T-helper 9 cell (primary cell): ENCODE data around the gene ORM2.

ENCODE experiments used
- DNase-seq: peaks from one replicate; pipeline ENCODE4 v3.0.0-alpha.2; 2020

The ORM2 gene

DNA sequence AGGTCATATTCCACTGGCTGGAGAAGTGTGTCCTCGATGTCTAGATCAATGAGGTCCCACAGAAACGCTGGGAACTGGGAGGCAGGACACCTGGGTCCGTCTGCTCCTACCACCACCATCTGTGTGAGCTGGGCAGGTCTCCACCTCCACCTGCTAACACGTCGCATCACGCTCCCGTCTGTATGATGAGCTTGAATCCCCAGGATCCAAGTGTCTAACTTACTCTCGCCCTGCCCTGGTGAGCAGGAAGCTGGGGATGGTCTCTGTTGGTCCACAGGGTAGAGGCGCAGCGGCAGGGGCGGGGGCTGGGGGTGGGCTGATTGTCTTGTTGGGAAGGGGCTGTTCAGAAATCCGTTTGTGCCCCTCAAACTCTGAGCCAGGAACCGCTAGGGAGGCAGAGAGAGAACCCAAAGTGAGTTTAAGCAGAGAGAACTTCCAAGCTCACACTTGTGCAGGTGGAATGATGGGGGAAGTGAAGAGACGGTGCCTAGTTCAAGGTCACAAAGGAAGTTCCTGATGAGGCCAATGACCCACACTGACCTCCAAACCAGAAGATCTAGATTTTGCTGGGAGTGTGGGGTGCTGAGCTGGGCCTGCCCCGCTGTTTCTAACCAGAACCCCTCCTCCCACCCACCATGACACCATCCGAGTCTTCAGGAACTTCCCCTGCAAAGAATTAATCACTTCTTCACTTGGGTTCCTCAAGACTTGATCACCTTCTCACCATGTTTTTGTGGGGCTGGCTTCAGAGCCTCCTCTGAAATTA is 21.1 kb downstream of the ORM2 start:
- no peak for DNase-seq

DNA sequence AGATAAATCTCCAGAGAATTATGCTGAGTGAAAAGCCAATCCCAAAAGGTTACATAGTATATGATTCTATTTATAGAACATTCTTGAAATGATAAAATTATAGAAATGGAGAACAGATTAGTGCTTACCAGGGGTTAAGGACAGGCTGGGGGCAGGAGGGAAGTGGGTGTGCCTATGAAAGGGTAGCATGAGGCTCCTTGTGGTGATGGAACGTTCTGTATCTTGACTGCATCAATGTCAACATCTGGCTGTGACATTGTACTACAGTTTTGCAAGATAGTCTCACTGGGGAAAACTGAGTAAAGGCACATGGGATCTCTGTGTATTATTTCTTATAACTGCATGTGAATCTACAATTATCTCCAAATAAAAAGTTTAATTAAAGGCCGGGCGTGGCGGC is 22.3 kb downstream of the ORM2 start:
- no peak for DNase-seq

DNA sequence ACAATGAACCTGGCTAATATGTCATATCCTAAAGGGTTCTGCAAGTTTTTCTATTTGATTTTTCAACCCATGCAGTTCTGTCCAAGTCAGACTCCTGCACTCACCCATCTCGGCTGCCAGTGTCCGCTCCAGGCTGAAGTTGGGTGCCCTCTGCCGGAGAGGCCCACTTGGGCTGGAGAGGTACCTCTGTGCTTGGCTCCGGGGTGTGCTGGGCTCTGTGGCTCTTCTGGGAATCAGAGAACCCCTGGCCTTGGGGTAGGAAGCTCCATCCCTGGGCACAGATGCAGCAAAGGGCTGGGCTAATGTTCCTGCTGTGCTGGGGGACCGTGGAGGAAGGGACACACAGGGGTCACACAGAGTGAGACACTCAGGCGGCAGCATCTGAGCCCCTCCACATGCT is 26.2 kb downstream of the ORM2 start:
- DNase-seq, result no peak

DNA sequence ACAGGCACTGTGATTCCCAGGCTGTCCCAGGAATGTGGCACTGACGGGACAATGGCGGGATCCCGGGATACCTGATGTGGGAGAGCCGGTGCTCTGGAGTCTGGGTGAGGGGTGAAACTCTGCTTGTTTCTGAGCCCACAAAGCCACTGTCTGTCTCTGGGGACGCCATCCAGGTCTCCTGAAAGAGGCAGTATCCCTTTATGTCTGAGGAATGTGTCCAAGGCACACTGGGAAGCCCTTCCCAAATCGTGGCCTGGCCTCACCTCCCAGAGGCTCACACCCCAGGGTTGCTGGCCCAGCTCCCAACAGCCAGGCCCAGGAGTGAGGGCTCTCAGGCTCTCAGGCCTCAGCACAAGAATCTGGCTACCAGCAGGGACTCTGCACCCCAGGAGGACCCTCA is 27.1 kb downstream of the ORM2 start:
- DNase-seq, result no peak

DNA sequence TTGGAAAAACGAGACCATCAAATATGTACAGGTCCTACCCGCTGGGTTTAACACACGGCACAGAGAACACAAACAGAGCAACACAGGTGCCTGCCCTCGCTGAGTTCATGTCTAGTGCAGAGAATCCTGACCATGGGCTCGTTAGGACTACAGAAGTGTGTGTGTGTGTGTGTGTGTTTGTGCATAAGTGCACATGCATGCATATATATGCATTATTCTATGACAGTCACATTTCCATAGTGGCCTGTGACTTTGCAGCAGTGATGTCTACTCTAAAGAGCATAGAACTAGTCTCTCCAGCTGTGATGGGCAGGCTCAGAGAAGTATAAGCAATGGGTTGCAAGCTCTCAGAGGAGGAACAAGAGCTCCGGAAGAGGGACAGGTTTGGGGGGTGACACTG is 27.7 kb downstream of the ORM2 start:
- no peak for DNase-seq

DNA sequence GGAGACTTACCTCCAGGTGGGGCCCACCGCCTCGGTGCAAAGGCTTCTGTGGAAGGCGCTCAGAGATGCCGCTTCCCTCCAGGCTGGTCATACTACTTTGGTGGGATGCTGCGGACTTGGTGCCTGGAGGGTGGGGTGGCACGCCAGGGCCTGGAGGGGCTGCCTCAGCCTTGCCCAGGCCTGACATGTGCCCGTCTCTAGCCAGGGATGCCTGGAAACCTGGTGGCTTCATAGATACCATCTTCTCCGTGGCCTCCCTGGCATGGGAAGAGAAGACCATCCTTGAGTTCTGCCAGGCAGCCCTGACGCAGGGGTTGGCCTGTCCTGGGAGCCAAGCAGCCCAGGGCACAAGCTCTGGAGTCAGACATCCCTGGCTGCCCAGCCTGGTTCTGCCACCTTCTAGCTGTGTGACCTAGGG is 28.3 kb downstream of the ORM2 start:
- no peak for DNase-seq

DNA sequence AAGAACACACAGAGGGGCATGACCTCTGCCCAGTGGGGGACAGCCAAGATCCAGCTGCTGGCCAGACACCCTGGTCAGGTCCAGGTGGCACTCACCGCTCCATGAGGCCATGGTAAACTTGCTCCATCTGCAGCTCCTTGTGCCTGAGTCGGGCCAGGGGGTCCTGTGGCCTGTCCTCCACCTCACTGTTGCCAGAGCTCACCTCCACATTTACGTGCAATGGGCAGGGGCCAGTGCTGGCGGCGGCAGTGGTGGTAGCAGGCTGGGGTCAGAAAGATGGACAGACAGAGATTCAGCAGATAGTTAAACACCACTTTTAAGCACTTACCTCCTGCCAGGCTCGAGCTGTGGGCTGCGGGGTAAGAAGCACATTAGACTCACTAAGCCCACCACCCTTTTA is 30.1 kb downstream of the ORM2 start:
- no peak for DNase-seq

DNA sequence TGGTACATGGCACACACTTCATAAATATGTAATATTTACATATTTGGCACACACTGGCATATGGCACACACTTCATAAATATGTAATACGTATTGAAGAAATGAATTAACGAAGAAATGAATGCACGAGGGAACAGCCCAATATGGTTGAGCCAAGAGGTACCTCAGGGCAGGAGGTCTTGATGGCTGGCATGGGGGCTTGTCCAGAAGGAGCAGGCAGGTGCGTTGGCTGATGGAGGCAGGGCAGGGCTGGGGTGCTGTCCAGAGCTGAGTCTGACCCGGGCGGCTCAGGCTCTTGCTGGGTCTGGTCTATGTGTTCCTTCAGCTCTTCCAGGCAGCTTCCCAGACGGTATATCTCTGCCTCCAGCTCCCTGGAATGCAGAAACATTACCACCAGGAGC is 31.9 kb downstream of the ORM2 start:
- no peak for DNase-seq

DNA sequence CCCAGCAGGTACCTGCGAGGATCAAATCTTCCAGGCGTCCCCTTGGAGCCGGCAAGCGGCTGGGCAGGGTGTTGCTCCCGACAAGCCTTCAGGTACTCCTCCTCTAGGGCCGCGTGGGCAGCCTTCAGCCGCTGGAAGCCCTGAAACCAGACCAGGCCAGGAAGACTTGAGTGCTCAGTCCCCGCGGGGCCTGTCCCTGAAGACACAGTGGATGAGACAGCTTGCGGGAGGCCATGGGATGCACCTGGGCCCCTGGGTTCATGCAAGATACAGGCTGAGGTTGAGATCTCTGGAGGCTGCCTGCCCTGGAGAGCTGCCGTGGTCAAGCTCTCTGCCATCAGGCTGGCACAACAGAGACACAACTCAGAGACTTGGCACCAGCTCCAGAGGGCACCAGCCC is 32.7 kb downstream of the ORM2 start:
- no peak for DNase-seq

DNA sequence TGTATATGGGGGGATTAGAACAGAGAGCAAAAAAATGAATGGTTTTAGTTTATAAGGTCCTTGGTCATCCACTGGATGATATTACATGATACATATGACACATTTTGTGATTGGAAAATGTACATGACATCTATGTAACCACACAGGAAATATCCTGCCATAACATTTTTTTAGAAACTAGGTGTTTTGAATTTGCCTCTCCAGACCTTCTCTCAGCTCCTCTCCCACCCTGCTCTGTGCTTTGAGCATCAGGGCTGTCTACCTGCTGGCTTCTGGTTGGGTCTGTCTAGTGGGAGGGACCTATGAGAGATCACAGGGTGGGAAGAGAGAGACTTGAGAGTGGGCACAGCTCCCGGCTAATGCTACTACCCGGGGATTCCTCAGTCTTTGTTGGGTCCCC is 33.8 kb downstream of the ORM2 start:
- no peak for DNase-seq

DNA sequence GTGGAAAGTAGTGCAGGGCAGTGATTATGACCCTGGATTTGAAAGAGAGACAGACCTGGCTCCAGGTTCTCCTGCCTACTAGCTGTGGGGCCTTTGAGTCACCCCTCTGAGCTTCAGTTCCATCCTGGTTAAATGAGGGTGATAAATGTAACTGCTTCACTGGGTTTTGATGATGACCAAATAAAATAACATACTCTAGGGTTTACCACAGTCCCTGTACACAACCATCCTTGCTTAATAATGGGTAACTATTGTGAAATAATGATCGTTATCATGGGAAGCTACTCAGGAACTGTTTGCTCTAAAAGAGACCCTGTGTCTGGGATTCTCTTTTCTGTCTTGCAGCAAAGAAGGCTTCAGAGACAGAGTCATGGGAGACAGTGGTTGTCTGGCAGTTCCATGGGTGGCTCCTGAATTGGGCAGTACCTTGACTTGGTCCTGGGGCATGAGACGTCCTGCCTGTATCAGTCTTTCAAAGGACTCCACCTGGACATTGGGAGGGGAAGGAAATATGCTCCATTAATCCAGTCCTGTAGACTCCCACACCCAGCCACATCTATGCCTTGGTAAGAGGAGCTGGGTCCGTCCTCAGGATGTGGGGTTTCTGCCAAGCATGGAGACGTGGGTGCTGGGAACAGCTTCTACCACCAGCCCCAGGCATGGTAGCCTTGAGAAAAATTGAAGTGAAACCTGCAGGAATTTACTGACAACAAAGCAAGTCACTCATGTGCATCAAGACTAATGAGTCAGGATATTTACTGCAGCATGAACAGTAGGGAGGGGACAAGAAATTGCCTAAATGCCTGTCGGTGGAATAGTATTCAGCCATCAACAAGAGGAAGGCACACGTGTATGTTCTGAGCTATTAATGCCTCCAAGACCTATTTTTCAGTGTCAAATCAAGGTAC is 34.7 kb downstream of the ORM2 start:
- DNase-seq, result no peak

DNA sequence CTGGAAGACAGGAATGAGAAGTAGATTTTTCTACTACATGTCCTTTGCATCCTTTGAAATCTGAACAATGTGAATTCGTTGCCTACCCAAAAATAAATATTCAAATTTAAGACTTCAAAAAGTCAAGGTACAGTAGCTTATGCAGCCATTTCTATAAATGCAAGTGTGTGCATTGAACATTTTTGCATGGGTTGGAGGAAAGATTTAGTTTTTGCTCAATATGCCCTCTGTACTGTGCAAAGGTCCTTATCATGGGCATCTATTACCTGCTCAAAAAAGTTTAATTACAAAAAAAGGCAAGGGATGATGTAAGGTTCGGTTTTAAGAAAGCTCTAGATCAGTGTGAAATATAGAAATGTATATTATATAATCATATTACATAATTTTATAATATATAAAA is 35.5 kb downstream of the ORM2 start:
- DNase-seq, result no peak

DNA sequence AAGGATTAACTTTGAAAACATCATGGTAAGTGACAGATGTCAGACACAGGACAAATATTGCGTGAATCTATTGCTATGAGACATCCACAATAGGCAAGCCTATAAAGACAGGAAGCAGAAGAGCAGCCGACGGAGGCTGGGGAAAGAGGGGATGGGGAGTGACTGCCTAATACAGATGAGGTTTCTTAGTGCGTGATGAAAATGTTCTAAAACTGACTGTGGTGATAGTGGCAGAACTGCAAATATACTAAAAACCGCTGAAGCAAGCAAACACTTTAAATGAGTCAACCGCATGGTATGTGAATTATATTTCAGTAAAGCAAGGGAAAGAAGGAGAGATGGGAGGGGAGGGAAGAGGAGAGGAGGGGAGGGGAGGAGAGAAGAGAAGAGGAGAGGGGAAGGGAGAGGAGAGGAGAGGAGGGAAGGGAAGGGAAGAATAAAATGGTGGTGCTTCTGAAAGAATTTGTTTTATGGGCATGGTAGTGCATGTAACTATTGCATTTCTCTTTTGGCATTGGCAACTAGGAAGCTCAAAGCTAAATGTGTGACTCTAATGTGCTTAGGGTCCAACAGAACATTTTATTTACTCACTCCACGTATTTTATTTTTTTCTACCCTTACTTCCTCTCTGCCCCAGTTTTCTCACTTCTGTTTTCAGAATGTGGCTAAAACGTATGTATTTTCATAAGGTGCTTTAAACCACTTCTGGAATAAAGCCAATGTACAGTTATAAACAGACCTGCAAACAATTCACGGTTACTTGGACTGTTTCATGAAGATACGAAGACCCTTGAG is 36.9 kb downstream of the ORM2 start:
- no peak for DNase-seq

DNA sequence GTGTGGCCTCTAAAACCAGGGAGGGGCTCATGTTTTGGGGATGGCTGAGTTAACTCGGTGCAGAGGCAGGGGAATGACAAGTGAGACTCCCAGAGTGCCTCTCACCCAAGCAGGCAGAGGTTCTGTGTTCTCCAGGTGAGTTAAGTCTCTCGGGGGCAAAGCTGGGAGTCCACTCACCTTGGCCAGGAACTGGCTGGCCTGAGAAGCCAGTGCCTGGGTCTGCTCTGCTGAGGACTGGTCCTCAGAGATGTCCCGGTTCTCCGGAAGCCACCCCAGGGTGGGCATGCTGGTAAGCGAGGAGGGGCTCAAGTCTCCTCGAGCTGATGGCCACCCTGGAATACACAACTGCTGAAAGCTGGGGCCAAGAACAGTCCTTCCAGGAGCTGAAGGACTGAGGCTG is 37.7 kb downstream of the ORM2 start:
- no peak for DNase-seq

DNA sequence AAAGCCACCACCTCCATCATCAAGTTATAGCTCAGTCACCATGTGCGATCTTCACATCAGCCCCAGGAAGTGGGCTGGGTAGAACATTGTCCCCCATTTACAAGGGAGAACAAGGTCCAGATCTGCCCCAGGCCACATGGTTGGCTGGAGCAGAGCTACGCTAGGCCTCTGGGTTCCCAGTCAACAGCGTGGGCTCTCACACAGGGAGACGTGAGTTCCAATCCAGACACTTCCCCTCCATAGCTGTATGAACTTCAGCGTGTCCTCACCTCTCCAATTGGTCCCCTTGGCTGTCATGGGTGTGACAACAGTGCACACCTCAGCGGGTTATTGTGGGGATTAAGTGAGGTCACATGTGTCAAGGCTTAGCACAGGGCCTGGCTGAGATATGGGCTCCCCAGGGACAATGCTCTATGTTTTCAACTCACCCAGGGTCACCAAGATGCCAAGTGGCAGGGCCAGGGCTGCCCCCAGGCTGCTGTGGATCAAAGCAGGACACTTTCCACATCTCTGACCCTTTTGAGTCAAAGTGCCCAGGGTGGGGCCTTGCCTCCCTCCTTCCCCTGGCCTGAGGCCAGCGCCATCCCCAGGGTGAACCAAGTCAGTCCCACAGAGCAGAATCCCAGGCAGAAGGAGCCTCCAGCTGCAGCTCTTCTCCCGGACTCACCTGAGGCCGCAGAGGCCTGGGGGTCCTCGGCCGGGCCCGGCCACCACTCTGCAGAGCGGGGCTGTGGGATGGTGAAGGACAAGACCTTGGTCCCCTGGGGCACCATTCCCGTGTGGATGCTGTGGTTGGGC is 38.3 kb downstream of the ORM2 start:
- DNase-seq, result no peak

DNA sequence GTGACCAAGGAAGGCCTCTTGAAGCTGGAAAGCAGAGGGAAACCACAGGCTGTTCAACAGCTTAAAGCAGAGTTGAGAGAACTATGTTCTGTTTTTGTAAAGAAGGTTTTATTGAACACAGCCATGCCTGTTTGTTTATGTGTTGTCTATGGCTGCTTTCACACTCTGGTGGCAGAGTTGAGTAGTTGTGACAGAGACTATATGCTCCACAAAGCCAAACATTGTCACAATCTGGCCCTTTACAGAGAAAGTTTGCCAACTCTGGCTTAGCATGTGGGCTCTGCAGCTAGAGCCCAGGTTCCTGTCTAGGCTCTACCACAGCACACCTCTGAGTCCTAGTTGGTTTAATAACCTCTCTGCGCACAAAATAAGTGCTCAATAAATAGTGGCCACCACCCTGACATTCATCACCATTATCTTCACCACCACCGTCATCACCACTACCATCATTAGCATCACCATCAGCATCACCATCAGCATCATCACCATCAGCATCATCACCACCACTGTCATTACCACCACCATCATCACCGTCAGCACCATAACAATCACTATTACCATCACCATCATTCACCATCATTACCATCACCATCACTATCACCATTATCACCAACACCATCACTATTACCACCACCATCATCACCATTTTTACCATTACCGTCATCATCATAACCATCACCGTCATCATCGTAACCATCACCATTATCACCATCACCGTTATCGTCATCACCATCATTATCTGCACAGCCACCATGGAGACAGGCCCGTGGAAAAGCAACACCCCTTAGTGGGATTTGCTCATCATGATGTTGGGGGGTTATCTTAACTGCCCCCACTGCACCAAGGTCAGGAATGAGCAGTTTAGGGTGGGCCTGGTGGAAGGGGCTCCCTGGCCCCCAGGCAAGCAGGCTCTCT is 39.8 kb downstream of the ORM2 start:
- DNase-seq, result no peak

DNA sequence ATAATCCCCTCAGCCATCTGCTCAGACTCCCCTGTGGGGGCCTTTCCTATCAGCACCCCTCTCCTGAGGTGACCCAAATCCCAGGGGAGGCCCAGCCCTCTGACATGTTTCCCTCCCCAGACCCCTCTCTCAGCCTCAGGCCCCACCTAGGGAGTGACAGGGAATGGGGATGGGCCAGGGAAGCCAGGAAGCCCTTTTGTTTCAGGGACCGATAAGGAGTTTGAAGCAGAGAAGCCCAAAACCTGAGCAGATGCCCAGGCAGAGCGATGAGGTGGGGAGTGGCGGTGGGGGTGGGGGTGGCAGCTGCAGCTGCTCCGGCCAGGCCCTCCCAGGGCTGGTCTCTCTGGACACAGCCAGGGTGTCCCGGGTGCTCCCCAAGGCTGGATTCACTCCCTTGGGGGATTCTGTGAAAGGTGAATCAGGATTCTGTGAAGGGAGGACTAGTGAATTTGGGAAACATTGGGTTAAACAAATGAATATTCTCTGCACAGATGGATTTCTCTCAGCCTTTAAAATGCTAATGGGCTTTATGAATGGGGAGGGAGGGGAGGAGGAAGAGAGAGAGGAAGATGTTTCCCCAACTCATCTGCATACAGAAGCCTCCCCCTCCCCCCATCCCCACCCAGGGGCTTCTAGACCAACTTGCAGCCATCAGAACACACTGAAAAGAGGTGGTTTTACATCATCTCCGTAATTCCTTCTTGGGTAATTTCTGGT is 40.7 kb downstream of the ORM2 start:
- DNase-seq, result no peak

DNA sequence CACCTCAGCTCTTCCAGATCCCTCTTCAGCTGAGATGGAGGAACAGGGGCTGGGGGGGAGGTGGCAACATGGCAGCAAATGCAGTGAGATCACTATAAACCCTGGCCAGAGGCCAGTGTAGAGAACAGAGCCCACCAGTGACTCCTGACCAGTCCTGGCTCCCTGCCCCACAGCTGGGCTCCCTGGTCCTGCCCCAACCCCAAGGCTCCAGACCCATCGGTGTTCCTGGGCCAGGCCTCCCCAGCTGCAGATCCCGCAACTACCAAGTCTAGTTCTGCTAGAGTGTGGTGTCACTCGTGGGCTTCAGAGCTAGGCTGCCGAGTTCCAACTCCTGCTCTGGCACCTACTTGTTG is 41.3 kb downstream of the ORM2 start:
- DNase-seq, result no peak

DNA sequence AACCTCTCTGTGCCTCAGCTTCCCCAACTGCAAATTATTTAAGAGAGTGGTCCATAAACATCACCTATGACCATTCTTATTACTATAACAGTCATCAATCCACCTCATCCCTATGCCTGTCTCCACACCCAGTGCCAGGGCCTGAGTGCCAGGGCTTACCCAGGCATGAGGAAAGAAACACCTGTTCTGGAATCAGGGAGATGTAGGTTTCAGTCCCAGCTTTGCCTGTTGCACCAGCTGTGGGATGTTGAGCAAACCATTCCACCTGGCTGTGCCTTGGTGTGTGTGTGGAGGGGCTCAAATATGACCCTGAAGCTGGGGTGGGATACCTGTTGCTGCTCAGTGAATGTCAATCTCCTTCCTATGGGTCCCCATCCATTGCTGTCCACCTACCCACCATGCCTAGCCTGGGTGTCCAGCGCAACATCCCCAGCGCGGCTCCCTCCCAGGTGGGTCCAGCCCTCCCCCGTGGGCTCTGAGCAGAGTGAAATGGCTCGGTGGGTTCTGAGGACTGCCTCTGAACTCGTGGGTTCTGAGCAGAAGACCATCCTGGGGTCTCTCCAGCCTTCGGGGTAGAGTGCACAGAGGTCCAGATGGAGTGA is 41.8 kb downstream of the ORM2 start:
- DNase-seq, result no peak
